Suppressor macrophage treated with lipopolysaccharide for 4 hours (primary cell): ENCODE measurements around the gene PPP2R5D.

ENCODE experiments used
- DNase-seq: peaks from one replicate; pipeline ENCODE4 v3.0.0-alpha.2; 2020

Gene PPP2R5D

DNA sequence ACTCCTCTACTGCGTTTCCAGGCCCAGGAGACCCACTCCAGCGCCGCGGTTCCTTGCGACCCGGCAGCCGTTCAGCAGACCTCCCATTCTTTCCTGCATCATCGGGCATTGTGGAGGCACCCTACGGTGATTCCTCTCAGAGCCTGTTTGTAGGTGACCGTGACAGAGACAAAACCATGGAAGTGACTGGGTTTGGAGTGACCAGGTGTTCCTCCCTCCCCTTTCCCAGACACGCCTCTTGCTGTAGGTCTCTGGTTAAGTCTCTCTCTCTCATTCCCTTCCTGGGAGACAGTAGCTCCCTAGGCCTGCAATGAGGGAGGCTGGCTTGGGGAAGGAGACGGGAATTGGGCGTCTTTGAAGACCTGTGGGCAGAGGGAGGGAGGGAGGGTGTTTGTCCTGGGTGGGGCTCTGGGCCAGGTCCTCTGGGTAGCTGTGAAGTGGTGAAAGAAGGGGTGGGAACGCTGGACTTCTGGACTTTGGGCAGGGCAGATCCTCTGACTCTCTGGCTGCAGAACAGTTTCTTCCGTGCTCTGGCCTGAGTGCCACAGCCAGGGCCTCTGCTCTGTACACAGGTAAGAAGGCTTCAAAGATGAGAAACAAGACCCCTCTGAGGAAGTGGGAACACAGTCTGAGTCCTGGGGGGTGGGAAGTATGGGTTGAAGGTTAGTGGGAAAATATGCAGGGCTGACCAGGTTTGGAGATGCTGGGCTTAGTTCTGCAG is 75.8 kb downstream of the PPP2R5D start:
- no peak for DNase-seq

DNA sequence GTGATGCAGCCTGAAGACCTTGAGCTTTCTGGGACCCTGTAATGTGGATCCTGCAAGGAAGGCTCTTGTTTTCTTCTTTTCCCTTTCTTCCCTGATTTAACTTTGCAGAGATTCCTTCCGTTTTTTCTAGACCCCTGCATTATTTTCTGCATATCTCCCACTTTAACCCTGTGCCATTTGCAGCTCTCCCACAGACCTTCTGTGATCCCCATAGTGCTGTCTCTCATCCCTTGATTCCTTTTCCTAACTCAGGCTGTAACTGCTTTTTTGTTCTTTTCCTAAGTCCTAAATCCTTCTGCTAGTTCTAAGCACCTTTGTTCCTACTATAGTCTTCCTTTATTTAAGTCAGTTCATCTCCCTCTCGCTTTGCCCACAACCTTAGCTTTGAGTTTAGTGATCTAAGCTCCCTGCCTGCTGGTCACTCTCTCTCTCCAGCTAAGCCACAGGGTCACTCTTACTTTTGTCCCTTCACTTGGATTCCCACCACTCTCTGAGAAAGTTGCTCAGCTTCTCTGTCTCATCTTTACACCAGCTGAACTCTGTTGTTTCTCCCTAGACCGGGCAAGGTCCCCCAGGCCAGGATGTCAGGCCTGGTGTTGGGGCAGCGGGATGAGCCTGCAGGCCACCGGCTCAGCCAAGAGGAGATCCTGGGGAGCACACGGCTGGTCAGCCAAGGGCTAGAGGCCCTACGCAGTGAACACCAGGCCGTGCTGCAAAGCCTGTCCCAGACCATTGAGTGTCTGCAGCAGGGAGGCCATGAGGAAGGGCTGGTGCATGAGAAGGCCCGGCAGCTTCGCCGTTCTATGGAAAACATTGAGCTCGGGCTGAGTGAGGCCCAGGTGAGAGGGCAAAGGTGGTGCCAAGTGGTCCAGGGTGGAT is 76.6 kb downstream of the PPP2R5D start:
- no peak for DNase-seq

DNA sequence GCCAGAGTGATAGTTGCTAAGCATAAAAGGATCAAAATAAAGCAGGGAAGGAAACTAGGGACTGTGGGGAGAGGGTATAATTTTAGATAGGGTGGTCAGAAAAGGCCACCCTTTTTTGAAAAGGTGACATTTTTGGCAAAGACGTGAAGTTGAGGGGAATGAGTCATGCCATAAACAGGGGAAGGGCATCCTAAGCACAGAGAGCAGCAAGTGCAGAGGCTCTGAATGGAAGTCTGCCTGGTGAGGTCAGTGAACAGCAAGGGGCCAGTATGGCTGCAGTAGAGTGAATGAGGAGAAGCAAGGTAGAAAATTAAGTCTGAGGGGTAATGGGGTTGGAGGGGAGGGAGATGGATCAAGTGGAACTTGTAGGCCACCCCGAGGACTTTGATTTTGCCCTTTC is 77.5 kb downstream of the PPP2R5D start:
- no peak for DNase-seq
